Measurements from ENCODE around the gene ARHGEF1.

Gene ARHGEF1

DNA sequence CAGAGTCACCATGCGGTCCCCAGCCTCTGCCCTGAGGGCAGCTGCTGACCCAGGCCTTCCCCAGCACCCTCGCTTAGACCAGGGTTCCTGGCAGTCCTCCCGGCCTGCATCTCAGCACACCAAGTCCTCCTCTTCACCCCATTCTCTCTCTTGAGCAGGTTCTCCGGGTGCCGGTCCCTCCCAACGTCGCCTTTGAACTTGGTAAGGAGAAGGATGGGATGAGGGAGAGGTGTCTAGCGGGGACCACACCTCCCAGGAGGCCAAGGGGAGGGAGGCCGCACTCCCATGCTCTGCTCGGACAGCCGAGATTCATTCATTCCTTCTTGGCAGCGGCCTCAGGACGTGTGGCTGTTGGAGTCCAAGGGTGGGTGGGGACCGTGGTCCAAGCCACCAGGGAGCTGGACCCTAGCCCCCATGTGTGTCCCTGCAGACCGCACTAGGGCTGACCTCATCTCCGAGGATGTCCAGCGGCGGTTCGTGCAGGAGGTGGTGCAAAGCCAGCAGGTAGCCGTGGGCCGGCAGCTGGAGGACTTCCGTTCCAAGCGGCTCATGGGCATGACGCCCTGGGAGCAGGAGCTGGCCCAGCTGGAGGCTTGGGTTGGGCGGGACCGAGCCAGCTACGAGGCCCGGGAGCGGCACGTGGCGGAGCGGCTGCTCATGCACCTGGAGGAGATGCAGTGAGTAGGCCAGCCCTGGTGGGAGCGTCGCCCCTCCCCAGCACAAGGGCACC, 9.4 kb downstream of the ARHGEF1 start:
- H2AK5ac ChIP-seq (ENCODE audit: low read length), result no peak overlapping the region
- H3K9me3 ChIP-seq (ENCODE audit: insufficient read depth, low read depth, low read length), result no peaks in the 10 kb centered on the region
- no peak overlapping the region for H3K9ac ChIP-seq (ENCODE audit: low read length)
- H3K79me1 ChIP-seq (ENCODE audit: low read length), result peaks cover 3% of the 10 kb centered on the region
- no peak overlapping the region for H3K4ac ChIP-seq (ENCODE audit: low read depth, low read length)
- no peak for DNase-seq
- H3K4me3 ChIP-seq (ENCODE audit: low read depth, low read length), result no peak overlapping the region
- no peak overlapping the region for H3K18ac ChIP-seq (ENCODE audit: low read length)
- no peak overlapping the region for H3K27ac ChIP-seq (ENCODE audit: low read depth, low read length)
- peaks cover 4 to 7% of the 10 kb centered on the region in 2 experiments for H3K4me1 ChIP-seq (ENCODE audit: control insufficient read depth in 1 of 2, insufficient read depth in 2 of 2, low read length in 2 of 2)
- no peak overlapping the region for H4K8ac ChIP-seq (ENCODE audit: low read depth, low read length)
- H2AFZ ChIP-seq (ENCODE audit: insufficient read depth, low read length, poor library complexity), result no peak overlapping the region
- H4K91ac ChIP-seq (ENCODE audit: low read depth, low read length), result no peak overlapping the region
- no peak overlapping the region for H3K4me2 ChIP-seq (ENCODE audit: low read length)
- no peak overlapping the region for H3K23ac ChIP-seq (ENCODE audit: low read length)
- H2BK12ac ChIP-seq (ENCODE audit: low read length), result no peak overlapping the region
- no peaks in the 10 kb centered on the region for H3K79me2 ChIP-seq (ENCODE audit: control insufficient read depth, insufficient read depth, low read length, poor library complexity)
- no peak overlapping the region for H4K12ac ChIP-seq (ENCODE audit: low read depth, low read length)
- H3K36me3 ChIP-seq (ENCODE audit: control insufficient read depth in 1 of 2, insufficient read depth in 2 of 2, low read length in 2 of 2), result peaks cover 58% of the 10 kb centered on the region in 2 experiments
- no peak overlapping the region for H2BK5ac ChIP-seq (ENCODE audit: low read depth, low read length, poor library complexity)
- no peak overlapping the region for H2BK120ac ChIP-seq (ENCODE audit: insufficient read depth, low read length, poor library complexity)
- WGBS (ENCODE audit: extremely low coverage, insufficient coverage, insufficient read length), result no CpG with 5 or more reads among the region's 34 CpGs
- no peaks in the 10 kb centered on the region for H3K27me3 ChIP-seq (ENCODE audit: insufficient read depth, low read length)
- H3K14ac ChIP-seq (ENCODE audit: low read length), result no peak overlapping the region

DNA sequence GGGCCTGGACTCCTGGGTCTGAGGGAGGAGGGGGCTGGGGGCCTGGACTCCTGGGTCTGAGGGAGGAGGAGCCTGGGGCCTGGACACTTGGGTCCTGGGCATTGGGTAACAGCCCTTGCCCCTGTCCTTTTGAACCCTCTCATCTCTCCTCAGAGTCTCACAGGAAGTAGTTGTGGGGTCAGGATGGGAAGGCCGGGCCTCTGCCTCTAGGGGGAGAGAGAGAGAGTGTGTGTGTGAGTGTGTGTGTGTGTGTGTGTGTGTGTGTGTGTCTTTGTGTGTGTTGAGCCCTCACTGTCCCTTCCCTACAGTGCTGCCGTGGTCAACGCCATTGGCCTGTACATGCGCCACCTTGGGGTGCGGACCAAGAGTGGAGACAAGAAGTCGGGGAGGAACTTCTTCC, 10.9 kb downstream of the ARHGEF1 start:
- no peak overlapping the region for H2BK12ac ChIP-seq (ENCODE audit: low read length)
- H3K4me3 ChIP-seq (ENCODE audit: low read depth, low read length), result no peak overlapping the region
- H3K36me3 ChIP-seq (ENCODE audit: control insufficient read depth in 1 of 2, insufficient read depth in 2 of 2, low read length in 2 of 2), result peaks cover 64 to 66% of the 10 kb centered on the region in 2 experiments
- H4K91ac ChIP-seq (ENCODE audit: low read depth, low read length), result no peak overlapping the region
- no peaks in the 10 kb centered on the region for H3K79me2 ChIP-seq (ENCODE audit: control insufficient read depth, insufficient read depth, low read length, poor library complexity)
- H3K4me1 ChIP-seq (ENCODE audit: control insufficient read depth in 1 of 2, insufficient read depth in 2 of 2, low read length in 2 of 2), result no peaks in the 10 kb centered on the region
- H3K9me3 ChIP-seq (ENCODE audit: insufficient read depth, low read depth, low read length), result no peaks in the 10 kb centered on the region
- H3K23ac ChIP-seq (ENCODE audit: low read length), result no peak overlapping the region
- no CpG with 5 or more reads among the region's 6 CpGs for whole genome bisulfite sequencing (ENCODE audit: extremely low coverage, insufficient coverage, insufficient read length)
- no peak overlapping the region for H4K8ac ChIP-seq (ENCODE audit: low read depth, low read length)
- H4K12ac ChIP-seq (ENCODE audit: low read depth, low read length), result no peak overlapping the region
- H3K4me2 ChIP-seq (ENCODE audit: low read length), result no peak overlapping the region
- no peak overlapping the region for H3K9ac ChIP-seq (ENCODE audit: low read length)
- H3K27me3 ChIP-seq (ENCODE audit: insufficient read depth, low read length), result no peaks in the 10 kb centered on the region
- no peak overlapping the region for H2AFZ ChIP-seq (ENCODE audit: insufficient read depth, low read length, poor library complexity)
- no peak for DNase-seq
- no peak overlapping the region for H3K27ac ChIP-seq (ENCODE audit: low read depth, low read length)
- no peak overlapping the region for H3K4ac ChIP-seq (ENCODE audit: low read depth, low read length)
- H3K18ac ChIP-seq (ENCODE audit: low read length), result no peak overlapping the region
- H2BK5ac ChIP-seq (ENCODE audit: low read depth, low read length, poor library complexity), result no peak overlapping the region
- H3K79me1 ChIP-seq (ENCODE audit: low read length), result no peaks in the 10 kb centered on the region
- no peak overlapping the region for H2BK120ac ChIP-seq (ENCODE audit: insufficient read depth, low read length, poor library complexity)
- no peak overlapping the region for H2AK5ac ChIP-seq (ENCODE audit: low read length)
- H3K14ac ChIP-seq (ENCODE audit: low read length), result no peak overlapping the region

GRCh38 chr19:41894350-41894749, 11.4 kb downstream of the ARHGEF1 start:
- no peaks in the 10 kb centered on the region for H3K9me3 ChIP-seq (ENCODE audit: insufficient read depth, low read depth, low read length)
- no peak overlapping the region for H2AFZ ChIP-seq (ENCODE audit: insufficient read depth, low read length, poor library complexity)
- H3K4me3 ChIP-seq (ENCODE audit: low read depth, low read length), result no peak overlapping the region
- H3K18ac ChIP-seq (ENCODE audit: low read length), result no peak overlapping the region
- H4K8ac ChIP-seq (ENCODE audit: low read depth, low read length), result no peak overlapping the region
- no peak overlapping the region for H2BK5ac ChIP-seq (ENCODE audit: low read depth, low read length, poor library complexity)
- no peak overlapping the region for H3K14ac ChIP-seq (ENCODE audit: low read length)
- no peak overlapping the region for H4K12ac ChIP-seq (ENCODE audit: low read depth, low read length)
- no peaks in the 10 kb centered on the region for H3K79me2 ChIP-seq (ENCODE audit: control insufficient read depth, insufficient read depth, low read length, poor library complexity)
- H3K79me1 ChIP-seq (ENCODE audit: low read length), result no peaks in the 10 kb centered on the region
- no peak overlapping the region for H2AK5ac ChIP-seq (ENCODE audit: low read length)
- no peak overlapping the region for H4K91ac ChIP-seq (ENCODE audit: low read depth, low read length)
- H3K4me1 ChIP-seq (ENCODE audit: control insufficient read depth in 1 of 2, insufficient read depth in 2 of 2, low read length in 2 of 2), result no peaks in the 10 kb centered on the region
- peaks cover 63 to 64% of the 10 kb centered on the region in 2 experiments for H3K36me3 ChIP-seq (ENCODE audit: control insufficient read depth in 1 of 2, insufficient read depth in 2 of 2, low read length in 2 of 2)
- H3K4ac ChIP-seq (ENCODE audit: low read depth, low read length), result no peak overlapping the region
- no CpG with 5 or more reads among the region's 14 CpGs for WGBS (ENCODE audit: extremely low coverage, insufficient coverage, insufficient read length)
- H3K27ac ChIP-seq (ENCODE audit: low read depth, low read length), result no peak overlapping the region
- DNase-seq, result no peak
- no peak overlapping the region for H2BK12ac ChIP-seq (ENCODE audit: low read length)
- H3K9ac ChIP-seq (ENCODE audit: low read length), result no peak overlapping the region
- H3K23ac ChIP-seq (ENCODE audit: low read length), result no peak overlapping the region
- no peak overlapping the region for H3K4me2 ChIP-seq (ENCODE audit: low read length)
- H2BK120ac ChIP-seq (ENCODE audit: insufficient read depth, low read length, poor library complexity), result no peak overlapping the region
- H3K27me3 ChIP-seq (ENCODE audit: insufficient read depth, low read length), result no peaks in the 10 kb centered on the region

DNA sequence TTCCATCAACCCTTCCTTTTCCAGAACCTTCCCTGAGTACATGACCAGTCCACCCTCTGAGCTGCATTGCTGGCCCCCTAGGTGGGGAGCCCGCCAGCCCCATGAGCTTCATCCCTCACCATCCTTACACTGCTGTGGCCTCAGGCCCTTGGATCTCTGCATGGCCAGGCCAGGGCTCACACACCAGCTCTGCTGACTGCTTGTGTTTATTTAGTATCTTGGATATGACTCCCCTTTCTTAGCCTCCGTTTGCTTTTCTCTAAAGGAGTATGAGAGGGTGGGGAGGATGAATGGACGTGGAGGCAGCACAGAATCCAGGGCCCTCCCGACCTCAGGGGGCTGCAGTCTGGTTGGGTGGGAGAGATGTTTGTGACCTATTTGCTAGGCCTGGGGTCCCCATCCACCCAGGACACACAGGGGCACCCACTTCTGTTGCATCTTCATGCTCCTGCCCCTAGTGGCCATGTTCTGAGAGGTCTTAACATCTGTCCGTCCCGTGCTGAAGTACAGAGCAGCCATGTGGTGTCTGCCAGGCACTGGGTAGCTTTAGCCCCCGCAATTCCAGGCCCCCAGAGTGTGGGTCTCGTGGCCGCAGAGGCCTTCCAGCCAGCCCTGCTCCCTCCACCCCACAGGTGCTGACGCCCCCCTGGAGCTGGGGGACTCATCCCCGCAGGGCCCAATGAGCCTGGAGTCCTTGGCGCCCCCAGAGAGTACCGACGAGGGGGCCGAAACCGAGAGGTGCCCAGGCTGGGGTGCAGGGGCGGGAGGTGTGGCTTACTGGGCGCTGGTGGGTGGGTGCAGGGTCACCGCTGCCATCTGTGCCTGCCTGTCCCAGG, 13.0 kb downstream of the ARHGEF1 start:
- no peak overlapping the region for H3K4ac ChIP-seq (ENCODE audit: low read depth, low read length)
- H2BK5ac ChIP-seq (ENCODE audit: low read depth, low read length, poor library complexity), result no peak overlapping the region
- H3K18ac ChIP-seq (ENCODE audit: low read length), result no peak overlapping the region
- no peaks in the 10 kb centered on the region for H3K79me2 ChIP-seq (ENCODE audit: control insufficient read depth, insufficient read depth, low read length, poor library complexity)
- no peak for DNase-seq
- no peak overlapping the region for H3K9ac ChIP-seq (ENCODE audit: low read length)
- no peaks in the 10 kb centered on the region for H3K79me1 ChIP-seq (ENCODE audit: low read length)
- no peaks in the 10 kb centered on the region for H3K9me3 ChIP-seq (ENCODE audit: insufficient read depth, low read depth, low read length)
- H3K36me3 ChIP-seq (ENCODE audit: control insufficient read depth in 1 of 2, insufficient read depth in 2 of 2, low read length in 2 of 2), result peaks cover 60 to 61% of the 10 kb centered on the region in 2 experiments
- H3K27me3 ChIP-seq (ENCODE audit: insufficient read depth, low read length), result no peaks in the 10 kb centered on the region
- no peak overlapping the region for H2AFZ ChIP-seq (ENCODE audit: insufficient read depth, low read length, poor library complexity)
- no CpG with 5 or more reads among the region's 19 CpGs for WGBS (ENCODE audit: extremely low coverage, insufficient coverage, insufficient read length)
- no peak overlapping the region for H4K91ac ChIP-seq (ENCODE audit: low read depth, low read length)
- H3K27ac ChIP-seq (ENCODE audit: low read depth, low read length), result no peak overlapping the region
- H3K23ac ChIP-seq (ENCODE audit: low read length), result no peak overlapping the region
- no peak overlapping the region for H4K12ac ChIP-seq (ENCODE audit: low read depth, low read length)
- no peak overlapping the region for H3K4me3 ChIP-seq (ENCODE audit: low read depth, low read length)
- H2BK120ac ChIP-seq (ENCODE audit: insufficient read depth, low read length, poor library complexity), result no peak overlapping the region
- no peak overlapping the region for H2AK5ac ChIP-seq (ENCODE audit: low read length)
- no peak overlapping the region for H2BK12ac ChIP-seq (ENCODE audit: low read length)
- no peaks in the 10 kb centered on the region for H3K4me1 ChIP-seq (ENCODE audit: control insufficient read depth in 1 of 2, insufficient read depth in 2 of 2, low read length in 2 of 2)
- no peak overlapping the region for H3K4me2 ChIP-seq (ENCODE audit: low read length)
- H3K14ac ChIP-seq (ENCODE audit: low read length), result no peak overlapping the region
- no peak overlapping the region for H4K8ac ChIP-seq (ENCODE audit: low read depth, low read length)
